K562 (cell line): ENCODE measurements around the gene NAALAD2. TPM values are rescaled to one million over a fixed set of nuclear protein-coding genes. Genes with fewer than 3 reads are reported as not detected.

Source experiments
- ETV5 ChIP-seq: sonication (generic); formaldehyde crosslinking; IDR thresholded peaks from 2 replicates; pipeline ENCODE4 v1.4.0; 2020; ENCODE audit warnings: low read depth, mild to moderate bottlenecking, missing genetic modification reagents
- LCOR ChIP-seq: sonication (generic); formaldehyde crosslinking; IDR thresholded peaks from 2 replicates; pipeline ENCODE4 v1.8.0; 2022; ENCODE audit warnings: mild to moderate bottlenecking, missing genetic modification reagents
- NCOA6 ChIP-seq: fragments of 450-650 bp; IDR thresholded peaks from 2 replicates; pipeline ENCODE4 v1.6.1; 2017; ENCODE audit warnings: mild to moderate bottlenecking
- NR0B1 ChIP-seq: fragments of 450-650 bp; IDR thresholded peaks from one replicate; pipeline ENCODE4 v1.6.1; 2018; ENCODE audit warnings: mild to moderate bottlenecking, moderate library complexity; ENCODE audit not compliant: partially characterized antibody
- ZBTB40 ChIP-seq, 2 experiments: fragments of 450-650 bp in 1 of 2; sonication (generic) in 1 of 2; formaldehyde crosslinking in 1 of 2; IDR thresholded peaks; 2 replicates each; pipeline versions ENCODE4 v1.7.1 to v1.9.0; 2016 to 2022; ENCODE audit warnings: inconsistent platforms in 1 of 2, mild to moderate bottlenecking in 1 of 2, missing genetic modification reagents in 1 of 2
- ZKSCAN8 ChIP-seq: fragments of 200-800 bp; sonication (Bioruptor generic); IDR thresholded peaks from 2 replicates; pipeline ENCODE4 v1.6.1; 2016; ENCODE audit warnings: missing genetic modification characterization, missing compliant biosample characterization
- ZNF133 ChIP-seq: fragments of 250-450 bp; sonication (Bioruptor Pico); IDR thresholded peaks from 2 replicates; pipeline ENCODE4 v1.4.0; 2020; ENCODE audit warnings: mild to moderate bottlenecking
- polyA plus RNA-seq, 8 experiments: library from polyadenylated mRNA; depleted of rRNA in 4 of 8; stranded (reverse) in 5 of 8; unstranded in 3 of 8; fragments of >200 nt; fragmentation: Nextera tagmentation in 2 of 8; fragmentation: Illumina TruSeq in 1 of 8; extraction: Ambion mirVana in 2 of 8; extraction: Trizol in 1 of 8; gene quantifications; 2 replicates each; pipeline versions ENCODE4 v1.2.1 to v1.2.3, GENCODE V29; 2011 to 2014; ENCODE audit warnings: inconsistent platforms in 1 of 8, missing spikeins in 1 of 8
- total RNA-seq, 7 experiments: library from RNA; depleted of rRNA in 6 of 7; stranded (reverse); fragments of >200 nt in 6 of 7; fragmentation: Illumina TruSeq in 2 of 7; extraction: Trizol in 2 of 7; gene quantifications; 2 replicates each; pipeline versions ENCODE4 v1.2.1 to v1.2.3, GENCODE V29; 2011 to 2021; ENCODE audit warnings: low replicate concordance in 1 of 7

NAALAD2 gene
- total and polyA plus RNA-seq, 9 of the 15 experiments (the other 6 are each of a cell fraction or from before 2014, with no cell fraction given), result 0.05 to 0.24 (median 0.12) TPM

- no peak for TF ChIP-seq NR0B1
- TF ChIP-seq ETV5 (CRISPR knock-in tag), result no peak
- no peak for TF ChIP-seq ZBTB40 (IDR thresholded peaks at IDR 0.05)
- no peak for TF ChIP-seq ZBTB40 (CRISPR knock-in tag; IDR thresholded peaks at IDR 0.05)
- TF ChIP-seq LCOR (CRISPR knock-in tag), result no peak
- no peak for TF ChIP-seq ZKSCAN8 (CRISPR knock-in tag)
- TF ChIP-seq ZNF133 (CRISPR knock-in tag), result no peak
- TF ChIP-seq NCOA6, result no peak
Measured at GRCh38 chr11:90228056-90228455, 93.6 kb downstream of the NAALAD2 start (continued).
